ENCODE data around the gene MYT1. TPM values are rescaled to one million over a fixed set of nuclear protein-coding genes. Genes with fewer than 3 reads are reported as not detected.

The MYT1 gene
- total RNA-seq, 1 donor from 2014 or later: 2.9 TPM

- Mint-ChIP-seq H3K9me3 (peaks cover 7% of the 10 kb centered on the region), H3K4me1 (ENCODE audit: unreplicated experiment) (no peaks in the 10 kb centered on the region), H3K27me3 (peaks cover 10% of the 10 kb centered on the region), H3K36me3 (no peaks in the 10 kb centered on the region), H3K27ac (no peak overlapping the region), H3K4me3 (no peak overlapping the region)
- DNase-seq (ENCODE audit: extremely low spot score, unreplicated experiment): no peak
- no peak for TF ChIP-seq CTCF (conservative IDR thresholded peaks at IDR 0.05)
Measured at GRCh38 chr20:64142590-64142989, 21.7 kb upstream of the MYT1 start.

- no peaks in the 10 kb centered on the region for H3K36me3 Mint-ChIP-seq
- no peaks in the 10 kb centered on the region for H3K4me1 Mint-ChIP-seq (ENCODE audit: unreplicated experiment)
- H3K4me3 Mint-ChIP-seq: no peak overlapping the region
- DNase-seq (ENCODE audit: extremely low spot score, unreplicated experiment): no peak
- no peak overlapping the region for H3K27ac Mint-ChIP-seq
- peaks cover 7% of the 10 kb centered on the region for H3K9me3 Mint-ChIP-seq
- no peak for TF ChIP-seq CTCF (conservative IDR thresholded peaks at IDR 0.05)
- H3K27me3 Mint-ChIP-seq: peaks cover 10% of the 10 kb centered on the region
Measured at GRCh38 chr20:64143018-64143801, 21.0 kb upstream of the MYT1 start.

- H3K4me1 Mint-ChIP-seq (ENCODE audit: unreplicated experiment): no peaks in the 10 kb centered on the region
- no peaks in the 10 kb centered on the region for H3K36me3 Mint-ChIP-seq
- H3K4me3 Mint-ChIP-seq: no peak overlapping the region
- no peak for TF ChIP-seq CTCF (conservative IDR thresholded peaks at IDR 0.05)
- H3K27ac Mint-ChIP-seq: no peak overlapping the region
- H3K9me3 Mint-ChIP-seq: peaks cover 7% of the 10 kb centered on the region
- peaks cover 10% of the 10 kb centered on the region for H3K27me3 Mint-ChIP-seq
- no peak for DNase-seq (ENCODE audit: extremely low spot score, unreplicated experiment)
Measured at GRCh38 chr20:64144144-64144912, 19.9 kb upstream of the MYT1 start.

- Mint-ChIP-seq H3K27ac (no peak overlapping the region), H3K9me3 (peaks cover 7% of the 10 kb centered on the region), H3K4me3 (no peak overlapping the region), H3K36me3 (no peaks in the 10 kb centered on the region), H3K4me1 (ENCODE audit: unreplicated experiment) (no peaks in the 10 kb centered on the region), H3K27me3 (peaks cover 13% of the 10 kb centered on the region)
- TF ChIP-seq CTCF (conservative IDR thresholded peaks at IDR 0.05): peak; percentile 46
- no peak for DNase-seq (ENCODE audit: extremely low spot score, unreplicated experiment)
Measured at GRCh38 chr20:64145458-64146300, 18.6 kb upstream of the MYT1 start.

- Mint-ChIP-seq H3K9me3 (peaks cover 7% of the 10 kb centered on the region), H3K36me3 (no peaks in the 10 kb centered on the region), H3K27me3 (peaks cover 13% of the 10 kb centered on the region), H3K4me3 (no peak overlapping the region), H3K4me1 (ENCODE audit: unreplicated experiment) (no peaks in the 10 kb centered on the region), H3K27ac (no peak overlapping the region)
- no peak for TF ChIP-seq CTCF (conservative IDR thresholded peaks at IDR 0.05)
- DNase-seq (ENCODE audit: extremely low spot score, unreplicated experiment): no peak
Measured at GRCh38 chr20:64146301-64146935, 17.8 kb upstream of the MYT1 start.

All from type B pancreatic cell (in vitro differentiated cells).